Adipose tissue (tissue), 3 donors: Measurements from ENCODE around the gene TNNC1. TPM values are rescaled to one million over a fixed set of nuclear protein-coding genes. Genes with fewer than 3 reads are reported as not detected.

Experiments used
- H3K27ac ChIP-seq: one replicate; pipeline ENCODE4 v1.5.1; 2013; ENCODE audit warnings: low read depth, low read length
- WGBS, 3 donors: extraction: QIAGEN DNeasy Blood & Tissue Kit; methylation state at CpG; one replicate each; pipeline ENCODE4 v1.1.7; 2013; 5-methylcytosine and 5-hydroxymethylcytosine counted together
- polyA plus RNA-seq, 3 donors: library from polyadenylated mRNA; stranded (reverse); fragments of 200-250 nt; gene quantifications; one replicate each; pipeline ENCODE4 v1.2.3, GENCODE V29; 2013
- donor health status: healthy with polysubstance abuse.
- donor health status: Bipolar disorder and iron deficiency.
- donor health status: healthy.

Gene TNNC1
- polyA plus RNA-seq, 3 donors, result 1.1 to 14.8 (median 11.6) TPM

- WGBS, 3 donors, result 88 to 92% (median 92%) methylated on average over 27 to 31 of the region's 31 CpGs
- H3K27ac ChIP-seq, result no peak overlapping the region
Measured at GRCh38 chr3:52487050-52487787, 33.4 kb upstream of the TNNC1 start.

GRCh38 chr3:52484680-52485461 lies 31.0 kb upstream of the TNNC1 start:
- no peak overlapping the region for H3K27ac ChIP-seq
- 76 to 87% (median 80%) methylated on average over 10 of the region's 10 CpGs for WGBS, 3 donors

- H3K27ac ChIP-seq, result no peak overlapping the region
- 82 to 83% (median 83%) methylated on average over 13 of the region's 13 CpGs for WGBS, 3 donors
Measured at GRCh38 chr3:52483577-52484381, 29.9 kb upstream of the TNNC1 start.

DNA sequence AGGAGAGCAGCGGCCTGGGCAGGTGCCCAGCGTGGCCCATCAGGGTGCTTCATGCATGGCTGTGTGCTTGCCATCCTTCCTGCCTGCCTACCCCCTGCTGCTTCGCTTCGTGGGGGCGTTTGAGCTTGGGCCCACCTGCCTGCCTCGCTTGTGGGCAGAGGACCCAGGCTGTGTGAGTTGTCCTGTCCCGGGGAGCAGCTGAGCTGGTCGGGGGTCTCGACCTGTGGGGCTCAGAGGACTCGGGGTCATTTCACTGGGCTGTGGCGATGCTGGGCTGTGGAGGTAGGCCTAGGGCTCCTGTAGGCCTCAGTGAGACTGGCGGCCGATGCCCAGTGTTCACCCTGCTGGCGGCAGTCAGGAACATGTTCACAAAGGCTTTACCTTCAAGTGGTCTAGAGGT lies 29.2 kb upstream of the TNNC1 start:
- WGBS, 3 donors, result 87 to 89% (median 89%) methylated on average over 14 of the region's 14 CpGs
- no peak overlapping the region for H3K27ac ChIP-seq

GRCh38 chr3:52481819-52482521 lies 28.1 kb upstream of the TNNC1 start:
- WGBS, 3 donors, result 86 to 91% (median 90%) methylated on average over 23 of the region's 23 CpGs
- H3K27ac ChIP-seq, result no peak overlapping the region

- WGBS, 3 donors, result 81 to 88% (median 84%) methylated on average over 27 of the region's 27 CpGs
- H3K27ac ChIP-seq, result no peak overlapping the region
Measured at GRCh38 chr3:52480768-52481715, 27.2 kb upstream of the TNNC1 start.

DNA sequence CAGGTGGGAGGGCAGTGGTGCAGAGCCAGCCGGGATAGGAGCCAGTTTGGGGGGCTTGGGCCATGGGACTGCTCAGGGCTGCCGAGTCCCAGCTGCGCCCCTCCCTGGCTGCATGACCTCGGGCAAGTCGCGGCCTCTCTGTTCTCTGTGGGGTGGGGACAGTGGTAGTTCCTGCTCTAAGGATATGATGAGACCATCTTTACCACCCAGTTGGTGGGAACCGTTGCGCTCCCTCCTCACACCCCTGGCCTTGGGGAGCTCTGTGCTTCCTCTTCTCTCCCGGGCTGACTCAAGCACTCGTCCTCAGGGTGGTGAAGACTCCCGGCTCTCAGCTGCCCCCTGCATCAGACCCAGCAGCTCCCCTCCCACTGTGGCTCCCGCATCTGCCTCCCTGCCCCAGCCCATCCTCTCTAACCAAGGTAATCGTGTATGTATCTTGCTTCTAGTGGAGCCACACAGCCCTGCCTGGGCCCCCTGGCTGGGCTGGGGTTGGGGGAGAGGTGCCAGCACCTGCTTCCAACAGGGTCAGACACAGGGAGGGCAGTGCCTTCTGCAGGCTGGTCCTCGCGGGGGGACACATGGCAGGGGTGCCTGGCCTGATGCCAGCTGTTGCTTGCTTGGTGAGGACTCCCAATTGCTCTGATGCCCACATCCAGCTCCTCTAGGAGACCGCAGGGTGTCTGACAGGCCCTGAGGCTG lies 26.2 kb upstream of the TNNC1 start:
- H3K27ac ChIP-seq, result no peak overlapping the region
- WGBS, 3 donors, result 79 to 89% (median 80%) methylated on average over 16 of the region's 16 CpGs

DNA sequence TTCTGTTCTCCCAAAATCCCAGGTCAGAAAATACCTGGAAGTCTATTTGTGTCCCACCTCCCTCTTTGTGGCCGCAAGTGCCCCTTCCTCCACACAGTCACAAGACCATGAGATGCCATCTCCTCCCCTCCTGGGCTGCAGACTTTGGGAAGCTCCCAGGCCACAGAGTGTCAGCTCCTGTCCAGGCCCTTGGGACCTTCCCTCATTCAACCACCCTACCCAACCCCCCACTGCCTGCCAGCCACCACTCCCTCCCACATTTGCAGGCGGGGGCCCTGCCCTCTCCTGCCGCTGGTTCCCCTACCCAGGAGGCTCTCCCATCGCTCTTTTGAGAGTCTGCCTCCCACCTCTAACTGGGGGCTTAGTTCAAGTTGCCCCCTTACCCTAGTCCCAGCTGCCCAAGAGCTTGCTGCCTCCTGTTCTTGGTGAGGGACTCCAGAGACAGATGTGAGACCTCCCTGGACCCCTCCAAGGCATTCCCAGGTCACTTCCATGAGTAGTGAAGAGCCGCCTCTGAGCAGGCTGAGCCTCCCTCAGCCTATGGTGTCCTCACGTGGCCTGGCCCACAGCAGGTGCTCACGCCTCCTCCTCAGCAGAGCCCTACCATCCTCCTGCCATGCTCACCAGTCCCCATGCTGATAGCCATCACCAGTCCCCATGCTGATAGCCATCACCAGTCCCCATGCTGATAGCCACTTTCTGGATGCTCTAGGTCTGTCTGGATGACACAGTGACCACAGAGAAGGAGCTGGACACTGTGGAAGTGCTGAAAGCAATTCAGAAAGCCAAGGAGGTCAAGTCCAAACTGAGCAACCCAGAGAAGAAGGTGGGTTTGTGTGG lies 25.4 kb upstream of the TNNC1 start:
- H3K27ac ChIP-seq, result no peak overlapping the region
- WGBS, 3 donors, result 92 to 96% (median 95%) methylated on average over 7 of the region's 7 CpGs

DNA sequence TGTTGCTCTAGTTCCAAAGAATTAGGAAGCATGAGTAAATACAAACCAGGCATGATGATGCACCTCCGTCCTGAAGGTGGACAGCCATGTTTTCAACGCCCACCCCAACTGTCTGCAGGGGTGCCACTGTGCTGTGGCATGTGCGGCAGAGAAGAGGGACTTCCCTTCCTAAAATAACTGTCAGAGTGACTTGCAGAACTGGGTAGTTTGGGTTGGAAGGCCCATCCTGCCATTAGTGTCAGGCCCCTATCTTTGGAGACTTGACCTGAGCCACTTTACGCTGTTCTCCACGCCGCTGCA lies 23.9 kb upstream of the TNNC1 start:
- WGBS, 3 donors, result 86 to 95% (median 88%) methylated on average over 6 of the region's 6 CpGs
- no peak overlapping the region for H3K27ac ChIP-seq

- H3K27ac ChIP-seq, result no peak overlapping the region
- WGBS, 3 donors, result 93 to 95% (median 94%) methylated on average over 16 of the region's 16 CpGs
Measured at GRCh38 chr3:52477076-52477795, 23.4 kb upstream of the TNNC1 start.

- WGBS, 3 donors, result 82 to 88% (median 85%) methylated on average over 5 of the region's 5 CpGs
- H3K27ac ChIP-seq, result no peak overlapping the region
Measured at GRCh38 chr3:52473026-52473425, 19.2 kb upstream of the TNNC1 start.

- WGBS, 3 donors, result 70 to 73% (median 71%) methylated on average over 14 of the region's 14 CpGs
- H3K27ac ChIP-seq, result no peak overlapping the region
Measured at GRCh38 chr3:52472239-52473000, 18.6 kb upstream of the TNNC1 start.

- 54 to 62% (median 59%) methylated on average over 26 of the region's 26 CpGs for WGBS, 3 donors
- H3K27ac ChIP-seq, result no peak overlapping the region
Measured at GRCh38 chr3:52471371-52472238, 17.8 kb upstream of the TNNC1 start.

GRCh38 chr3:52470920-52471319 lies 17.1 kb upstream of the TNNC1 start:
- WGBS, 3 donors, result 91 to 96% (median 95%) methylated on average over 4 of the region's 4 CpGs
- H3K27ac ChIP-seq, result no peak overlapping the region
